Measurements from ENCODE around the gene GLT8D2.

DNA sequence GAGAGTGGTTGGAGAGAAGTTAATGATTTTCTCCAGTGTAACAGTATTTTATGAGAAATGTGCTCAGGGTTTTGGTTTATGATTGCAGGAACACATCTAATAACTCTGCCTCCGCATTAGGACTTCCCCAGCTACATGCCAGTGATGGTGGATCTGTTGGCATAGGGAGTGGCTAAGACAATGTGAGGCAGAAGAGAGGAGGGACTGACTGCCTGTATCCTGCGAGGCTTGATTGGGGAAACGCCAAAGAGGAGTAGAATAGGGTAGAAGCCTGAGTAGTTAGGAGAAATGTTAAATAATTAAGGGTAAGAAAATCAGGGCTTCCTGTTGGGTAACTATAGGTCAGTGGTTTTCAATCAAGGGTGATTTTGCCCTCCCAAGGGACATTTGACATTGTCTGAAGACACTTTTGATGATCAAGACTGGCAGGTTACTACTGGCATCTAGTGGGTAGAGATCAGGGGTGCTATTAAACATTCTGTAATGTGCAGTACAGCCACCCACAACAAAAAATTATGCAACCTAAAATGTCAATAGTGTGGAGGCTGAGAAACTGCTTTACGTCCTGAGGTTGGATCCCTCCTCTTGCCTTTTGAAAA, 71.5 kb downstream of the GLT8D2 start:
- no peak for TF ChIP-seq POLR2A (IDR thresholded peaks at IDR 0.05; ENCODE audit: low read depth, low read length)
- TF ChIP-seq CTCF (IDR thresholded peaks at IDR 0.05; ENCODE audit: extremely low read depth in 1 of 2, insufficient read depth in 1 of 2, low read depth in 1 of 2, low read length in 2 of 2): no peak
- TF ChIP-seq POLR2AphosphoS5 (IDR thresholded peaks at IDR 0.05; ENCODE audit: insufficient read depth, low read depth, low read length): no peak

Data from endothelial cell of umbilical vein (primary cell).